Dendritic cell treated with granulocyte-macrophage colony-stimulating factor and Interleukin-4, amounts not matched to agents 40 ng/mL and 50 ng/mL, for 4 days (primary cell): ENCODE results near the gene TNNT2.

Experiments used
- H3K27ac Mint-ChIP-seq: one replicate; pipeline ENCODE4 v1.8.0; 2022; ENCODE audit warnings: mild to moderate bottlenecking, mixed read lengths
- H3K27me3 Mint-ChIP-seq: one replicate; pipeline ENCODE4 v1.8.0; 2022; ENCODE audit warnings: mild to moderate bottlenecking, mixed read lengths
- H3K36me3 Mint-ChIP-seq: one replicate; pipeline ENCODE4 v1.8.0; 2022; ENCODE audit warnings: low read depth, mixed read lengths
- H3K4me1 Mint-ChIP-seq: one replicate; pipeline ENCODE4 v1.8.0; 2022; ENCODE audit warnings: low read depth, mixed read lengths
- H3K4me3 Mint-ChIP-seq: one replicate; pipeline ENCODE4 v1.8.0; 2022; ENCODE audit warnings: mild to moderate bottlenecking, moderate library complexity, mixed read lengths
- H3K9me3 Mint-ChIP-seq: one replicate; pipeline ENCODE4 v1.8.0; 2022; ENCODE audit warnings: mixed read lengths
- intact Hi-C: fragments of 100-400 bp; cut with micrococcal nuclease; formaldehyde crosslinking; loops from one replicate; pipeline ENCODE4 v1.15.0; 2022

The TNNT2 gene

DNA sequence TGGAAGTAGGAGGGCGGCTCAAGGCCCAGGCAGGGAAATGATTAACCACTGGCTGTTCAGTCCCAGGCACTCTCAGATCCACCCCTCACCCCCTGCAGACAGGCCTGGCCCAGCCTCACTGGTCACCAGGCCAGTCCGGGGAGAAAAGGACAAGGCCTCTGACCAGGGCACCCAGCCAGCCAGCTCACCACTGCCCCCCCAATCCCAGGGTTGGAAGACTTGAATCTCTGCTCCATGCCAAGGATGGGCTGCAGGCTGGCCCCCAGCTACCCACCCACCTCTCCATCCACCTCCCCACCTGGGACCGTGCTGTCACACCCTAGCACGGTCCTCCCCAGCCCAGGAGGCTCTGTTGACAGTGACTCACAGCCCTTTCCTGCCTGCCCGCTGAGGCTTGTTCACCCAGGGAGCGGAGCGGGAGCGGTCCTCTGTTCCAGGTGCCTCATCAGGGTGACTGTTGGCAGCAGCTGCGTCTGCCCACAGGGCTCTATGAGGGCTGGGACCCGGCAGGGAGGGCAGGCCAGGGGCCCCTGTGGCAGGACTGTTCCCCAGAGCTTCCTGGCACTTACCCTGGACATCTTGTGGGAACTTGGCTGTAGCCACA is 19.5 kb upstream of the TNNT2 start:
- Mint-ChIP-seq H3K27ac (no peak overlapping the region), H3K4me1 (no peaks in the 10 kb centered on the region), H3K36me3 (no peaks in the 10 kb centered on the region), H3K27me3 (peaks cover 37% of the 10 kb centered on the region), H3K4me3 (no peak overlapping the region), H3K9me3 (no peaks in the 10 kb centered on the region)
- intact Hi-C loops: no loop called here

DNA sequence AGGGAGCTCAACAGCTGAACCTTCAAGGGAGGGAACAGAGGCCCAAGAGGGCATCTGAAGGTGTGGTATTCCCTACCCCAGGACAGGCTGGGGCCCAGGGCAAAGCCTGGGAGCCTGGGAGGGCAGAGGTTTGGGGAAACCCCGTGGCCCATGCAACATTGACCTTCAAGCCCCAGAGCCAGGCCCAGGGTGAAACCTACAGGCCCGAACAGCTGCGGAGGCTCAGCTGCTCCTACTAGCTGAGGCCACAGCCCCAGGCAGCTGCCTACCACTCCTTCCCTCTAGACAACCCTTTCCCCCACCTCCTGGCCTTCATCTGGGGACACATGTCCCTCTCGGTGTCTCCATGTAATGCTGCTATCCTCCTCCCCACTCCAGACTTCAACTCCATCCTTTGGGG is 18.5 kb upstream of the TNNT2 start:
- Mint-ChIP-seq H3K36me3 (no peaks in the 10 kb centered on the region), H3K27ac (no peak overlapping the region), H3K27me3 (peaks cover 37% of the 10 kb centered on the region), H3K4me1 (no peaks in the 10 kb centered on the region), H3K9me3 (no peaks in the 10 kb centered on the region), H3K4me3 (no peak overlapping the region)
- intact Hi-C loops: no loop called here

DNA sequence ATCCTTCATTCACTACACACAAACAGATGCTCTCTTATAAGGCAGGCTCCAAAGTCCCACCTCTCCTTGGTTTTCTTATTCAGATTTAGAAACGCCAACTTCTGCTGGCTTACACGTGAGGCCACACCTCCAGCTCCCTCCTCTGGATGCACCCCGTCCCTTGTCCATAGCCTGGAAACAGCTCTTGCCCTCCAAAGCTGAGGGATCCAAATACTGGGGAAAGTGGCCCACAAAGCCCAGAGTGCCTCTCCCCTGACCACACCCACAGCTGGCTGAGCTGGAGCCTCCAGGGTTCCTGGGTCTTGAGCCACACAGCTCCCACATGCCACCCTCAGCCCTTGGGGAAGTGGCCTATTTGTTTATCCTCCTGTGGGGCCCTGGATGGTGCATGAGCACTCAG is 17.1 kb upstream of the TNNT2 start:
- intact Hi-C loops: no loop called here
- H3K36me3 Mint-ChIP-seq: no peaks in the 10 kb centered on the region
- no peaks in the 10 kb centered on the region for H3K4me1 Mint-ChIP-seq
- peaks cover 37% of the 10 kb centered on the region for H3K27me3 Mint-ChIP-seq
- H3K27ac Mint-ChIP-seq: no peak overlapping the region
- H3K4me3 Mint-ChIP-seq: no peak overlapping the region
- no peaks in the 10 kb centered on the region for H3K9me3 Mint-ChIP-seq

- Mint-ChIP-seq H3K27me3 (peaks cover 24% of the 10 kb centered on the region), H3K36me3 (no peaks in the 10 kb centered on the region), H3K4me1 (no peaks in the 10 kb centered on the region), H3K27ac (no peak overlapping the region), H3K9me3 (no peaks in the 10 kb centered on the region), H3K4me3 (no peak overlapping the region)
- intact Hi-C loops: no loop called here
Observed at GRCh38 chr1:201393076-201393475, 15.6 kb upstream of the TNNT2 start.

DNA sequence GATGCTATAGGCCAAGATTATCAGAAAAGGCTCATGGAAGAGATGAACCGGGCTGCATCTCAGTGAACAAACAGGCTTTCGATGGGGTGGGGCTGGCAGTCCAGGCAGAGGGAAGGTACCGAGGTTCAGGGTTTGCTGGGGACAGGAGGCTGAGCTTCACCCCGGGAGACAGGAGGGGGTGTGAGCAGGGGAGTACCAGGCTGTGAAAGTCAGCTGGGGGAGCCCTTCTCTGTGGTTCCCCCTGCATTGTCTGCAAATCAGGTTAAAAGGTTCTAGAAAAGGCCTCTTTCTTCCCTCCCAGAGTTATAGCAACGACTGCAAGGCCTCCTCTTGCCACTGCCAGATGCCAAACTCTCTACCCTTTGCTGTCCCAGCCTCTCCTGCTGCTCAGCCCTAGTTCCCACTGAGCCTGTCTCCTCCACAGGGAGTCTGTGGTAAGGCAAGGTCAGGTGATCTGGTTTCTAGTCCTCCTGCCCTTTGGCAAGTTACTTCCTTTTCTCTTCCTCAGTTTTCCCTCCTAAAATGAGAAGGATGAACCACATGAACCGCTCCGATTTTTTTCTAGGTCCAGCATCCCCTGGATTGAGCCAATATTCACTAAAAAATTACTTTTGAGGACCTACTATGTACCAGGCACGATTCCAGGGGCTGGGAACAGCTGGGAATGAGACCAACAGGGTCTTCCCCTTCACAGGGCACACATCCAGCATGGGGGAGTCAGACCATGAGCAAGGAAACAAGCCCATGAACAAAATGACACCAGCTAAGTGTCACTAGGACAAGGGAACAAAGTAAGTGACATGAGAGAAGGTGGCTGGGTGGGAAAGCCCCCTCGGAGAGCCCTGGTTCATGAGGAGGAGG is 14.4 kb upstream of the TNNT2 start:
- intact Hi-C loops: no loop called here
- Mint-ChIP-seq H3K27me3 (peaks cover 14% of the 10 kb centered on the region), H3K36me3 (no peaks in the 10 kb centered on the region), H3K4me1 (no peaks in the 10 kb centered on the region), H3K4me3 (no peak overlapping the region), H3K9me3 (no peaks in the 10 kb centered on the region), H3K27ac (no peak overlapping the region)

- H3K4me1 Mint-ChIP-seq: no peaks in the 10 kb centered on the region
- H3K4me3 Mint-ChIP-seq: no peak overlapping the region
- H3K9me3 Mint-ChIP-seq: no peaks in the 10 kb centered on the region
- H3K36me3 Mint-ChIP-seq: no peaks in the 10 kb centered on the region
- no peak overlapping the region for H3K27ac Mint-ChIP-seq
- peaks cover 17% of the 10 kb centered on the region for H3K27me3 Mint-ChIP-seq
- intact Hi-C loops: no loop called here
Observed at GRCh38 chr1:201391225-201391624, 13.7 kb upstream of the TNNT2 start.

DNA sequence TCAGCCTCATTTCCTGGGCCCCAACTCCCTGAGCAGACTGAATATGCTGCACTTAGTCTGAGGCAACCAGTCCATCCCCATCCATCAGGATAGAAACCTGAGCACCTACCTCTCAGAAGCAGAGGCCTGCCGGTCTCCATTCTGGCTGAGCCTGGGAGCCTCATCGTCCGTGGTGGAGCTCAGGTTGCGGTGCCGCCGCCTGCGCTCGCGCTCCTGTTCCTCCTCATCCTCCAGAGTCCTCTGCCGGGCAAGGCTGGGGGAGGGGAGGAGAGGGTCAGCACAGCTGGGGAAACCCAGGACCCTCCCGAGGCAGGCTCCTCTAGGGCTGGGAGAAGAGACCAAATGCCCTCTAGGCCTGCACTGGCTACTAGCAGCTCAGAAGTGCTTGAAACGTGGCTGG is 11.6 kb upstream of the TNNT2 start:
- no peak overlapping the region for H3K4me3 Mint-ChIP-seq
- H3K27me3 Mint-ChIP-seq: peaks cover 19% of the 10 kb centered on the region
- no peak overlapping the region for H3K27ac Mint-ChIP-seq
- H3K36me3 Mint-ChIP-seq: no peaks in the 10 kb centered on the region
- H3K4me1 Mint-ChIP-seq: no peaks in the 10 kb centered on the region
- no peaks in the 10 kb centered on the region for H3K9me3 Mint-ChIP-seq
- intact Hi-C loops: no loop called here

GRCh38 chr1:201386208-201386607 is 8.7 kb upstream of the TNNT2 start:
- intact Hi-C loops: no loop called here
- Mint-ChIP-seq H3K36me3 (no peaks in the 10 kb centered on the region), H3K9me3 (no peaks in the 10 kb centered on the region), H3K27ac (no peak overlapping the region), H3K4me3 (no peak overlapping the region), H3K4me1 (no peaks in the 10 kb centered on the region), H3K27me3 (peaks cover 14% of the 10 kb centered on the region)

DNA sequence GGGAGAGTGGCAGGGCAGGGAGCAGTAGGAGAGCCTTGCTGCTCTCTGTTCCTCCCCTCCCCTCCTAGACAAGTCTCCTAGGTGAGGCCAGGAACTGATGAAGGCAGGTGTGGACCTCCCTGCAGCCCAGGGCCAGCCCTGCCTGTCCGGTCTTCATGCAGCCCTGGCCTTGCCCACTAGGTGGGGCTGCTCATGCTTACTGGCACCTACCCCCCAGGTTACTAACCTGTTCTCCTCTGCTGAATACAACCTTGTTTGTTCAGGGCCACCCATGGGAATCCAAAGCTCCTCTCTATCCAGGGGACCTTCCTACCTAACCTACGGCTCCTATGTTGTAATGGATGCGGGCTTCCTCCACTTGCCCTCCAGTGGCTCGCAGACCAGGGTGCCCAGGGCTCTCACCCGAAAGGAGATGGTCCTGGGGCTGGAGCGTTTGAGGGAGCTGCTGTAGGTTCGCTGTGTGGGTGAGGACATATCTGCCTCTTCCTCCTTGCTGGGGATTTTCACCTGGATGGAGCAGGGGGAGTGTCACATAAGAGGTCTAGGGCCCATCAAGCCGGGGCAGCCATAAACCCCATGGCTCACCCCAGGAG is 7.9 kb upstream of the TNNT2 start:
- no peak overlapping the region for H3K4me3 Mint-ChIP-seq
- H3K27ac Mint-ChIP-seq: no peak overlapping the region
- H3K27me3 Mint-ChIP-seq: peaks cover 14% of the 10 kb centered on the region
- H3K9me3 Mint-ChIP-seq: no peaks in the 10 kb centered on the region
- no peaks in the 10 kb centered on the region for H3K4me1 Mint-ChIP-seq
- intact Hi-C loops: no loop called here
- no peaks in the 10 kb centered on the region for H3K36me3 Mint-ChIP-seq

DNA sequence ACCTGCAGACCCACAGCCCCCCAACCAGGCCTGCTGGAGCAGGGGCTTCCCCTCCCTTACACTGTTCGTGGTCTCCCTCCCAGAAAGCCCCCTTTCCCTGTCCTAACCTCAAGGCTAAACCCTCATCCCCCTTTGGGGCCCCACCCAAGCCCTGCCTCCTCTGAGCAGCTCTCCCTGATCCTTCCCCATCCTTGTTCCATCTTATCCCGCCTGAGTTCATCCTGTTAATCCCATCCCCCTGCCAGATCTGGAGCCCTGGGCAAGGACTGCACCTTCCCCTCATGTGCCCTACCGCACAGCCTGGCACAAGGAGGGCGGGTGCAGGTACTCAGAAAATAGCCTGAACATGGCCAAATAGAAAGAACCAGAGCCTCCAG is 6.9 kb upstream of the TNNT2 start:
- no peak overlapping the region for H3K27ac Mint-ChIP-seq
- no peaks in the 10 kb centered on the region for H3K9me3 Mint-ChIP-seq
- no peaks in the 10 kb centered on the region for H3K4me1 Mint-ChIP-seq
- H3K4me3 Mint-ChIP-seq: no peak overlapping the region
- H3K36me3 Mint-ChIP-seq: no peaks in the 10 kb centered on the region
- intact Hi-C loops: no loop called here
- H3K27me3 Mint-ChIP-seq: peaks cover 14% of the 10 kb centered on the region

DNA sequence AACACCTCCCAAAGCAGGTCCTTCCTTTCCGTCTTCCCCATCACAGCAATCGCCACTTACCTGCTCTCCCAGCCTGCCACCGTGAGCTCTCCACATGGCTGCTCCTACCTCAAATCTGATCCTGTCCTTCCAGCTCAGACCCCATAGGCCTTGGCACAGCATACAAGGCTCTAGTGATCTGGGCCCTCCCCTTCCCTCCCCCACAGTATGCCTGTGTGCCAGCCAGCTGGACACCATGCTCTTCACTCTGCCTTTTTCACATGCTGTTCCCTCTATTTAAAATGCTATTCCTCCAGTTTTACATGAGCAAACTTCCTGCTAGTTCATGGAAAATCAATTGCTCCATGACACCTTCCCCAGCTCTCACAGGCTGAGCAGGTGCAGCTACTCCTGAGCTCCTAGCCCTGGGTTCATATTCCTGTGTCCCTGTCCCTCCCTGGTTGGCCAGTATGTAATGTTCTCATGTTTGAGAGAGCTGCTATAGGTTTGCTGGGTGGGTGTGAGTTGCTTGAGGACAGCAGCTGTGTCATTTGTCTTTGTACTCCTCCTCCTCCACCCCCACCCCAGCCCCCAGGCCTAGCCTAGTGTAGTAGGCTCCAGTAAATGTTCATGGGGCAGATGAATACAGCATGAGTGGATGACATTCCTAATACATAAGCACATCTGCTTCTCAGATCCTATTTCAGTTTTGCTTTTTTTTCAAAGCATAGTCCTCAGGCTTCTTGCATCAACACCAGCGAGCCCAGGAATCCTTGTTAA is 6.3 kb upstream of the TNNT2 start:
- no peaks in the 10 kb centered on the region for H3K36me3 Mint-ChIP-seq
- intact Hi-C loops: no loop called here
- H3K4me1 Mint-ChIP-seq: no peaks in the 10 kb centered on the region
- no peak overlapping the region for H3K4me3 Mint-ChIP-seq
- H3K27ac Mint-ChIP-seq: no peak overlapping the region
- peaks cover 14% of the 10 kb centered on the region for H3K27me3 Mint-ChIP-seq
- no peaks in the 10 kb centered on the region for H3K9me3 Mint-ChIP-seq

DNA sequence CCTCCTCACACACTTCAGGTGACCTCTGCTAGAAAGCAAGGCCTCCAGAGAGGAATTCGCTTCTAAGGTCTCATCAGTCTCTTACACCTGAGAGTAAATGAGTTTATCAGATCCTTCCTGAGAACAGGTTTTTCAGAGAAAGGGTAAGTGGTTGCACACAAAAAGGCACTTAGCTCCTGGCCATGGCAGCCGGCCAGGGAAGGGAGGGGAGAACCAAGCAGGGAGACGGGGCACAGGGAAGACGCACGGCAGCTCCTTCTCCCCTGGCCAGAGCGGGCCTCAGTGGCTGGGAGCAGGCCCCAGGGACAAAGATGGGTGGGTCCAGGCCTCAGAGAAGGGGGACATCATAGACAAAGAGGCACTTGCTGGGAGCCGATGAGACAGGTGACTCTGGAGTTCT is 3.6 kb upstream of the TNNT2 start:
- H3K9me3 Mint-ChIP-seq: no peaks in the 10 kb centered on the region
- H3K27me3 Mint-ChIP-seq: peaks cover 14% of the 10 kb centered on the region
- H3K4me3 Mint-ChIP-seq: no peak overlapping the region
- no peak overlapping the region for H3K27ac Mint-ChIP-seq
- H3K4me1 Mint-ChIP-seq: no peaks in the 10 kb centered on the region
- no peaks in the 10 kb centered on the region for H3K36me3 Mint-ChIP-seq
- intact Hi-C loops: no loop called here

GRCh38 chr1:201379733-201380242 is 2.3 kb upstream of the TNNT2 start:
- Mint-ChIP-seq H3K4me1 (no peaks in the 10 kb centered on the region), H3K36me3 (no peaks in the 10 kb centered on the region), H3K4me3 (no peak overlapping the region), H3K9me3 (no peaks in the 10 kb centered on the region), H3K27me3 (peaks cover 14% of the 10 kb centered on the region), H3K27ac (no peak overlapping the region)
- intact Hi-C loops: no loop called here

GRCh38 chr1:201378804-201379203 is 1.3 kb upstream of the TNNT2 start:
- Mint-ChIP-seq H3K9me3 (no peaks in the 10 kb centered on the region), H3K27me3 (peaks cover 9% of the 10 kb centered on the region), H3K27ac (no peak overlapping the region), H3K4me3 (no peak overlapping the region), H3K36me3 (no peaks in the 10 kb centered on the region), H3K4me1 (no peaks in the 10 kb centered on the region)
- intact Hi-C loops: no loop called here
